Stimulated activated CD4-positive, alpha-beta T cell treated with anti-CD3 and anti-CD28 coated beads, Interleukin-12 subunit alpha, Interleukin-12 subunit beta, amount 100 ng/mL, for 24 hours (primary cell): ENCODE results near the gene ACVR2B.

Experiments used
- DNase-seq, 2 experiments: peaks; one replicate each; pipeline ENCODE4 v3.0.0-alpha.2; 2020; ENCODE audit warnings: low read depth in 2 of 2

ACVR2B gene

DNA sequence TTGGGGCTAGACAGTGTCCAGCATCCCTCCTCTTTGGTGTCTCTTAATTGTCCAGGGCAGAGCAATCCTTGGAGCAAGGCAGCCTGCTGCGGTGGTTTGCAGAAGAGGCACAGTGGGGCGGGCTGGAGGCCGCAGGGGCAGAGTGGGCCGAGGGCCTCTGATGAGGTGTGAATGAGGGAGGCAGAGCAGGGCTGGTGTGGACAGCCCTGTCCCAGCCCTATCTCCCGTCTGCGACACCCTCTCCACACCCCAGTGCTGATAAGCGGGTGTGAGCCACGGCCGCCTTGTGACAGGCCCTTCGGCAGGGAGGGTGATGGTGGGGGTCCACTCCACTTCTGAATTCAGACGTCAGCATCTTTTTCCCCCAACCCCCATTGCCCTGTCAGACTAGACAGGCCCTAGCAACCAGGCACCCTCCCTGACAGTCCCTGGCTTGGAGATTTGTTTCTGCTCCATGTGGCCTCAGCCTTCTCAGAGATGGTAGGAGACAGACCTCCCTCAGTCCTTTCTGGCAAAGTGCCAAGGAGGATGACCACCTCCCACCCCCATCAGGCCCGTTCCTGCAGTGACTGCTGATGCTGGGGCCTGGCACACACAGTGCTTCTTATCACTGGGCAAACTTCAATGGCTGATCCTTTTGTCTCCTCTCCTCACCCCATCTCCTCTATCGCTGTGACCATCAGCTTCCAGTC lies 79.7 kb downstream of the ACVR2B start:
- no peak for DNase-seq

DNA sequence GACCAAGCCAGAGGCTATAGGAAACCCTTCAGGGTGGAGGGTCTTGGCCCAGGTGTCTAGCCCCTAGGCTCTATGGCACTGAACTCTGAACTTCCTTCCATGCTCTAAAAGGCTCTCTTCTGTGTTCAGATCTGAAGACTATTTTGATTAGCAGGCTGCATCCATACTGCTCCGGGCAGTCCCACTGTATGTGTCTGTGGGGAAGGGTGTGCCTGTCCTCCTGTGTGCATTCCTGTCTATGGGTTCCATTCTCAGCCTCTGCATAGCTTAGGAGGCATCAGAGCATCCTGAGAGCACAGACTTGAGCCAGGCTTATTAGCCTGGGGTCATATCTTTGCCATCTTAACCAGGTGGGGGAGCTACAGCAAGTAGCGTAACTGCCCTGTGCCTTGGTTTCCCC lies 80.5 kb downstream of the ACVR2B start:
- DNase-seq: no peak

- DNase-seq: no peak
Observed at GRCh38 chr3:38534604-38535003, 80.9 kb downstream of the ACVR2B start.

- DNase-seq: no peak
Observed at GRCh38 chr3:38536671-38537070, 83.0 kb downstream of the ACVR2B start.

GRCh38 chr3:38538773-38539353 lies 85.2 kb downstream of the ACVR2B start:
- DNase-seq: no peak

GRCh38 chr3:38541806-38542205 lies 88.1 kb downstream of the ACVR2B start:
- no peak for DNase-seq
